ENCODE measurements around the gene FOXR1.

Gene FOXR1

DNA sequence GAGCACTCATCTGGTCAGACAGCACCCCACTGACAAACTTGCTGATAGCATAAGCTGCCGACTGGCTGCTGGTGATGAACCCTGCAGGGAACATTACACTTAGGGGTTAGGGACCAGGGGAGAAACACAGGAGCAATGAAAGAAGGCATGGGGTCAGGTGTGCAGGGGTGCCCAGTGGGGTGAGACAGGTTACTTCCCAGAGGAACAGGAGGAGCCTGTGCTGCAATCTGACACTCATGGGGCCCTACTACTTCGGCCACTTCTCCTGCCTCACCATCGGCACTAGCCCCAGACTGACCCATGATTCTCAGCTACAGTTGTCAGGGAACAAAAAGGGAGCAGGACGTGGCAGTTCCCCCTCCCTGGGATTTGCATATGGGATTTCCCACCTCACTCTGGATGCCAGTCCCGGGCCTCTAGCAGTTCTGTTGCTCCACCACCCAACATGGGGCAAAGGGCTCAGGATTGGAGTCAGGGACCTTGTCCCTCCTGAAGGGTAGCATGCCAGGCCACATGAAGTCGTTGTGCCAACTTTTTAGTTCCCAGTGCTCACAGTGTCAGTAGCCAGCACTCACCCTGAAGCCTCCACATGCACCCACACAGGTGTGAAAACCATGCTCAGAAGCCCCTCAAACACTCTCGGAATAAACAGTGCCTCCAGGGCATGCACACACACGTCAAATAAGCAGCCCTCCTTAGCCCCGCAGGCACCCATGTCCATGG lies 56.9 kb downstream of the FOXR1 start:
- no peak for DNase-seq

DNA sequence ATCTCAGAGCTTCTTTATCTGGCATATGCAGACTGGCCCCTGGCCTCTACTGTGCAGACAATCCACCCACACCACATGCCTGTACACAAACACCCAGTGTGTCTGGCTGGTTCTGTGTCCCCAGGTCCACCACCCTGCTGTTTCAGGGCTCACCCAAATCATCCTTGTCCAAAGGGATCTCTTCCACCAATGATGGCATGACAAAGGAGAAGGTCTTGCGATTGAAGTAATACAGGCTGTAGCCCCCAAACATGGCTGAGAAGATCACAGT lies 57.4 kb downstream of the FOXR1 start:
- no peak for DNase-seq

DNA sequence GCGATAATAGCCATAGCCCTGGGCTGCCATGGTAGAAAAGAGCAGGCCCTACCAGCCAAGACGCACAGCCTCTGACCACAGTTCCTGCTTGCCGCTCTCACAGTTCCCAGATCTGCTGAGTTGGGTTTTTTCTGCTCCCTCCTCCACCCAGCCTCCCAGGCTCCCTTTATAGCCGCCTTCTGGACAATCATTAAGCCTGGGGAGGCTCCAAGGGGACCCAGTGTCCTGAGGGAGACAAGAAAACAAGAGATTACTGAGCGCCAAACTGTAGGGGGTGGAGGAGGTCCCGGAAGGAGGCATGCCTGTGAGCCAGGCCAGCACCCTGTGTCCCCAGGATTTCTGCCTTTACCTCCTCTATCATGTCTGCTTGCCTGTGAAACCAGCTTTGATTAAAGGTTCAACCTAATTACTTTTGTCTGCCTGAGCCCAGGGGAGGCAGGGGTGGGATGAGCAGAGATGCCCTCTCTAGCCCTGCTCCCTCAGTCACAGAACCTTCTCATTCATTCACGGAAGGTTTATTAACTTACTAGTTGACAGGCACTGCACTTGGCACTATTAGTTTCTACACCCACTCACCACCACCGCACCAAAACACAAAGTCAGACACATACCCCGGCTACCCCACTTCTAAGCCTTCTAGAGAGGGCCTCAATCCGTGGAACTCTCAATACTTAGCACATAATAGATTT lies 57.9 kb downstream of the FOXR1 start:
- DNase-seq, result peak; percentile 51

DNA sequence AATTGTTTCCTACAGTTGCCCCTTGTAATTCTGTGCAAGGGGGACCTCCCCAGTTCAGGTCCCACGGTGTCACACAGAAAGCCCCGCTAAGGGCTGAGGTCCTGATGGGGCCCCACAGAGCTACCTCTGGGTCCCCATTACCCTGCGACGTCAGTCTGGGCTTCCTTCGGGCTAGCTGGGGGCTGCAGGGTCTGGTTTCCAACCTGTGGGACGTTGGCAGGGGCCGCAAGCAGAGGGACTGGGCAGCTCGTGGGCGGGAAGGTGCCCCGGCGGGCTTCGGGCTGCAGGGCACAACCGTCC lies 58.4 kb downstream of the FOXR1 start:
- no peak for DNase-seq

DNA sequence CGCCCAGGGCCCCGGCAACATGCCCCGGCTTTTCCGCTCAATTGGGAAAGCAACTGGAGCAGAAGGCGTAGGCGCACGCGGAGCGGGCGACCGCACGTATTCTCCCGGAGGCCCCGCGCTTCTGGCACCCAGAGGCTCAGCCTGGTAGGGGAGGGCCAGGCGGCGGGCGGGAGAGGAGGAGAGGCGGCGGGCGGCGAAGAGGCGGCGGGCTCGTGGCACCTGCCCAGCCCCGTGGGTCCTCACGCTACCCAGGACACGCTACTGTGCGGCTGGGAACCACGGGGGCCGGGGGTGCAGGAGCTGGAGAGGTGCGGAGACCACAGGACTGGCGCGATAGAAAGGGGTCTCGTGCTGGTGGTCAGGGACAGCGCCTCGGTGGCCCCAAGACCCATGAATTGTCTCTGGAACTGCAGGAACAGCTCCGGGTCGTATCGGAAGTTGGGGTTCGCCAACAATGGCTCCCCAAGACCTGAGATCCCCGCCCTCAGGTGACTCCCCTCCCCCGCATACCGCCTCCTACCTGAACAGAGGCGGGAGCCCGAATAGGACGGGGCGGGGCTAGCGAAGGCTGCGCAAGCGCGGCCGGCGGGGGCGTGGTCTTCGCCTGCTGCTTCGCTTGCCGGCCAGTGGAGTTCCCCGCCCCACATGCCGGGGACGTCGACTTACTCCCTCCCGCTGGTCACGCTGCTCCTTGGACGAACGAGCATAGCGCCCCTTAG lies 58.9 kb downstream of the FOXR1 start, which contains the start of gene SLC37A4:
Gene SLC37A4 (minus strand): TSS at position 549 of the 719 bp plus-strand sequence.
- DNase-seq, result peak; percentile 100

Measured in NCI-H69 (cell line).